ENCODE measurements around the gene ESPL1.

The ESPL1 gene

GRCh38 chr12:53267999-53268629, at the start of gene ESPL1:
Gene ESPL1 (plus strand): TSS chr12:53268299. CDS start chr12:53268767, 468 bp downstream.
- peak within 1 kb of the TSS; percentile 78 to 82 for H3K4me3 ChIP-seq (replicated peaks in 1 of 2; ENCODE audit: low read depth in 2 of 2, low read length in 2 of 2)
- DNase-seq (ENCODE audit: low read depth in 2 of 2), result peak; percentile 76 to 79

GRCh38 chr12:53218551-53219291, 49.4 kb upstream of the ESPL1 start:
- peak; percentile 25 to 47 for DNase-seq (ENCODE audit: low read depth in 2 of 2)
- TF ChIP-seq CTCF (IDR thresholded peaks at IDR 0.05; ENCODE audit: low read depth, low read length), result no peak
- peak overlapping the region; percentile 66 to 67 for H3K4me3 ChIP-seq (replicated peaks in 1 of 2; ENCODE audit: low read depth in 2 of 2, low read length in 2 of 2)

More at GRCh38 chr12:53267999-53268629, at the start of gene ESPL1:
- TF ChIP-seq CTCF (IDR thresholded peaks at IDR 0.05; ENCODE audit: low read depth, low read length), result peak; percentile 19

GRCh38 chr12:53219292-53219955, 48.7 kb upstream of the ESPL1 start:
- DNase-seq (ENCODE audit: low read depth in 2 of 2), result peak; percentile 54 to 56
- peak overlapping the region; percentile 66 to 67 for H3K4me3 ChIP-seq (replicated peaks in 1 of 2; ENCODE audit: low read depth in 2 of 2, low read length in 2 of 2)
- no peak for TF ChIP-seq CTCF (IDR thresholded peaks at IDR 0.05; ENCODE audit: low read depth, low read length)

- TF ChIP-seq CTCF (IDR thresholded peaks at IDR 0.05; ENCODE audit: low read depth, low read length), result no peak
- H3K4me3 ChIP-seq (replicated peaks in 1 of 2; ENCODE audit: low read depth in 2 of 2, low read length in 2 of 2), result peak overlapping the region; percentile 66 to 67
- peak; percentile 78 to 83 for DNase-seq (ENCODE audit: low read depth in 2 of 2)
Observed at GRCh38 chr12:53219956-53220693, 48.0 kb upstream of the ESPL1 start.

GRCh38 chr12:53220694-53221202, 47.4 kb upstream of the ESPL1 start:
- peak; percentile 92 to 96 for DNase-seq (ENCODE audit: low read depth in 2 of 2)
- peak overlapping the region; percentile 66 to 67 for H3K4me3 ChIP-seq (replicated peaks in 1 of 2; ENCODE audit: low read depth in 2 of 2, low read length in 2 of 2)
- no peak for TF ChIP-seq CTCF (IDR thresholded peaks at IDR 0.05; ENCODE audit: low read depth, low read length)

Measured in cardiac fibroblast (primary cell).